ENCODE results near the gene OR6K3. TPM values are rescaled to one million over a fixed set of nuclear protein-coding genes. Genes with fewer than 3 reads are reported as not detected.

OR6K3 gene
- polyA plus RNA-seq, 2 of the 4 experiments (the other 2 are of a cell fraction), result not detected

- POLR2A ChIA-PET, result no interaction called here
- CTCF ChIA-PET, result no interaction called here
- Histone ChIP-seq H3K9me3 (no peaks in the 10 kb centered on the region), H3K4me1 (no peaks in the 10 kb centered on the region), H3K4me3 (no peak overlapping the region), H3K4me2 (no peak overlapping the region), H3K27ac (no peak overlapping the region)
- DNase-seq (ENCODE audit: low read depth in 1 of 2, low spot score in 1 of 2) (no peak), FAIRE-seq (no peak), ATAC-seq (no peak)
- TF ChIP-seq NR3C1 (IDR thresholded peaks at IDR 0.05), result no peak
- TF ChIP-seq POLR2A (IDR thresholded peaks at IDR 0.05; ENCODE audit: low read length), result no peak
- TF ChIP-seq HOXA7 (CRISPR knock-in tag; IDR thresholded peaks at IDR 0.05), result no peak
- no peak for TF ChIP-seq CEBPB (IDR thresholded peaks at IDR 0.05)
- no peak for TF ChIP-seq RFX5 (IDR thresholded peaks at IDR 0.05)
- TF ChIP-seq TP53 (CRISPR knock-in tag; IDR thresholded peaks at IDR 0.05), result no peak
- TF ChIP-seq RAD21 (conservative IDR thresholded peaks at IDR 0.05 in 1 of 2, IDR thresholded peaks at IDR 0.05 in 1 of 2), result no peak
- TF ChIP-seq RNF2 (IDR thresholded peaks at IDR 0.05; ENCODE audit: borderline replicate concordance, low read depth), result no peak
- TF ChIP-seq BHLHE40 (IDR thresholded peaks at IDR 0.05; ENCODE audit: low read depth, low read length), result no peak
- TF ChIP-seq ESRRA (IDR thresholded peaks at IDR 0.05; ENCODE audit: borderline replicate concordance, low read length), result no peak
- TF ChIP-seq, protein P1, sequence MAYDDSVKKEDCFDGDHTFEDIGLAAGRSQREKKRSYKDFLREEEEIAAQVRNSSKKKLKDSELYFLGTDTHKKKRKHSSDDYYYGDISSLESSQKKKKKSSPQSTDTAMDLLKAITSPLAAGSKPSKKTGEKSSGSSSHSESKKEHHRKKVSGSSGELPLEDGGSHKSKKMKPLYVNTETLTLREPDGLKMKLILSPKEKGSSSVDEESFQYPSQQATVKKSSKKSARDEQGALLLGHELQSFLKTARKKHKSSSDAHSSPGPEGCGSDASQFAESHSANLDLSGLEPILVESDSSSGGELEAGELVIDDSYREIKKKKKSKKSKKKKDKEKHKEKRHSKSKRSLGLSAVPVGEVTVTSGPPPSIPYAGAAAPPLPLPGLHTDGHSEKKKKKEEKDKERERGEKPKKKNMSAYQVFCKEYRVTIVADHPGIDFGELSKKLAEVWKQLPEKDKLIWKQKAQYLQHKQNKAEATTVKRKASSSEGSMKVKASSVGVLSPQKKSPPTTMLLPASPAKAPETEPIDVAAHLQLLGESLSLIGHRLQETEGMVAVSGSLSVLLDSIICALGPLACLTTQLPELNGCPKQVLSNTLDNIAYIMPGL (CRISPR knock-in tag; IDR thresholded peaks at IDR 0.05; ENCODE audit: borderline replicate concordance), result no peak
- no peak for TF ChIP-seq FOSB (CRISPR knock-in tag; IDR thresholded peaks at IDR 0.05)
- TF ChIP-seq KDM1A (IDR thresholded peaks at IDR 0.05; ENCODE audit: low read depth), result no peak
- TF ChIP-seq TFCP2L1 (CRISPR knock-in tag; IDR thresholded peaks at IDR 0.05), result no peak
- 7% methylated on average over 4 of the region's 4 CpGs for WGBS (ENCODE audit: missing lambda C conversion rate)
These were observed 9.4 kb downstream of the OR6K3 start for GRCh38 chr1:158711098-158711497.

- Histone ChIP-seq H3K4me3 (no peak overlapping the region), H3K27ac (no peak overlapping the region), H3K9me3 (no peaks in the 10 kb centered on the region), H3K4me2 (no peak overlapping the region), H3K4me1 (no peaks in the 10 kb centered on the region)
- POLR2A ChIA-PET, result no interaction called here
- TF ChIP-seq HEYL (CRISPR knock-in tag; IDR thresholded peaks at IDR 0.05) (no peak), MAZ (IDR thresholded peaks at IDR 0.05; ENCODE audit: borderline replicate concordance, low read depth, low read length) (no peak), MAX (IDR thresholded peaks at IDR 0.05) (no peak), CHD4 (IDR thresholded peaks at IDR 0.05; ENCODE audit: borderline replicate concordance) (no peak), PBX3 (IDR thresholded peaks at IDR 0.05) (no peak), MYC (IDR thresholded peaks at IDR 0.05; ENCODE audit: borderline replicate concordance, low read length) (no peak)
- 0% methylated on average over 2 of the region's 2 CpGs for WGBS (ENCODE audit: missing lambda C conversion rate)
- DNase-seq (ENCODE audit: low read depth in 1 of 2, low spot score in 1 of 2) (no peak), FAIRE-seq (no peak), ATAC-seq (no peak)
- CTCF ChIA-PET, result no interaction called here
These were observed 14.4 kb downstream of the OR6K3 start for GRCh38 chr1:158706096-158706495.

GRCh38 chr1:158700552-158700951 is 20.0 kb downstream of the OR6K3 start, which contains the start of gene OR6K2:
TSS of gene OR6K2 (minus strand) at chr1:158700652. CDS start at chr1:158700652, 0 bp downstream.
- ChIA-PET POLR2A (no interaction called here), CTCF (no interaction called here)
- ATAC-seq (no peak), DNase-seq (ENCODE audit: low read depth in 1 of 2, low spot score in 1 of 2) (no peak), FAIRE-seq (no peak)
- 23% methylated on average over 4 of the region's 4 CpGs for WGBS (ENCODE audit: missing lambda C conversion rate)
- Histone ChIP-seq H3K9me3 (no peaks in the 10 kb centered on the region), H3K4me3 (no peak within 1 kb of the TSS), H3K4me1 (no peaks in the 10 kb centered on the region), H3K27ac (no peak within 1 kb of the TSS), H3K4me2 (no peak within 1 kb of the TSS)
- TF ChIP-seq CHD4 (IDR thresholded peaks at IDR 0.05; ENCODE audit: borderline replicate concordance) (no peak), HOXA7 (CRISPR knock-in tag; IDR thresholded peaks at IDR 0.05) (no peak), RCOR1 (IDR thresholded peaks at IDR 0.05; ENCODE audit: low read depth, low read length) (no peak), NFE2L2 (conservative IDR thresholded peaks at IDR 0.05; ENCODE audit: low read length) (no peak), RAD21 (conservative IDR thresholded peaks at IDR 0.05 in 1 of 2, IDR thresholded peaks at IDR 0.05 in 1 of 2) (no peak), GATA3 (IDR thresholded peaks at IDR 0.05; ENCODE audit: borderline replicate concordance) (no peak), PBX3 (IDR thresholded peaks at IDR 0.05) (no peak), HOXB13 (CRISPR knock-in tag; IDR thresholded peaks at IDR 0.05; ENCODE audit: low read depth) (no peak)

All from A549 (cell line).